Neural crest cell (in vitro differentiated cells): ENCODE results near the gene HM13. TPM values are rescaled to one million over a fixed set of nuclear protein-coding genes. Genes with fewer than 3 reads are reported as not detected.
"Not testable (repeated sequence)": the region's sequence is repeated elsewhere in the genome, so short reads cannot be mapped to it uniquely, and the experiment has no call there.

ENCODE experiments used
- DNase-seq: peaks from one replicate; pipeline ENCODE4 v3.0.0; 2021; ENCODE audit warnings: low read depth, mixed read lengths, low spot score
- H3K27ac Mint-ChIP-seq: one replicate; pipeline ENCODE4 v1.8.0; 2021; ENCODE audit warnings: mild to moderate bottlenecking, mixed read lengths; ENCODE audit not compliant: unreplicated experiment
- H3K27me3 Mint-ChIP-seq: 2 replicates; pipeline ENCODE4 v1.8.0; 2021; ENCODE audit warnings: low read depth, mild to moderate bottlenecking, mixed read lengths
- H3K36me3 Mint-ChIP-seq: 2 replicates; pipeline ENCODE4 v1.8.0; 2021; ENCODE audit warnings: low read depth, mild to moderate bottlenecking, mixed read lengths
- H3K4me1 Mint-ChIP-seq: 2 replicates; pipeline ENCODE4 v1.8.0; 2021; ENCODE audit warnings: mixed read lengths
- H3K4me3 Mint-ChIP-seq: one replicate; pipeline ENCODE4 v1.8.0; 2021; ENCODE audit warnings: mild to moderate bottlenecking, mixed read lengths
- H3K9me3 Mint-ChIP-seq: 2 replicates; pipeline ENCODE4 v1.8.0; 2021; ENCODE audit warnings: mixed read lengths
- CTCF ChIP-seq: fragments of 200-600 bp; sonication (generic); conservative IDR thresholded peaks from 2 replicates; pipeline ENCODE4 v1.5.0; 2021; ENCODE audit warnings: antibody characterized with exemption, mild to moderate bottlenecking
- total RNA-seq: library from RNA; stranded (reverse); gene quantifications from 2 replicates; pipeline ENCODE4 v1.2.1, GENCODE V29; 2021

HM13 gene
- total RNA-seq, 1 donor from 2014 or later, result 179 TPM

GRCh38 chr20:31576751-31577150 lies 62.5 kb downstream of the HM13 start:
- TF ChIP-seq CTCF, result no peak
- H3K36me3 Mint-ChIP-seq, result no peaks in the 10 kb centered on the region
- no peak overlapping the region for H3K27ac Mint-ChIP-seq
- peaks cover 9% of the 10 kb centered on the region for H3K27me3 Mint-ChIP-seq
- peak overlapping the region; percentile 11 for H3K4me3 Mint-ChIP-seq
- no peak for DNase-seq
- H3K9me3 Mint-ChIP-seq, result no peaks in the 10 kb centered on the region
- H3K4me1 Mint-ChIP-seq, result peaks cover 40% of the 10 kb centered on the region

GRCh38 chr20:31577194-31577593 lies 63.0 kb downstream of the HM13 start:
- no peak for TF ChIP-seq CTCF
- Mint-ChIP-seq H3K4me3 (peak overlapping the region; percentile 41), H3K4me1 (peaks cover 37% of the 10 kb centered on the region), H3K27ac (no peak overlapping the region), H3K9me3 (no peaks in the 10 kb centered on the region), H3K36me3 (no peaks in the 10 kb centered on the region), H3K27me3 (peaks cover 6% of the 10 kb centered on the region)
- DNase-seq, result no peak

GRCh38 chr20:31578448-31579138 lies 64.4 kb downstream of the HM13 start:
- Mint-ChIP-seq H3K9me3 (no peaks in the 10 kb centered on the region), H3K4me3 (no peak overlapping the region), H3K36me3 (no peaks in the 10 kb centered on the region), H3K27ac (no peak overlapping the region), H3K4me1 (peaks cover 26% of the 10 kb centered on the region), H3K27me3 (no peaks in the 10 kb centered on the region)
- DNase-seq, result no peak
- no peak for TF ChIP-seq CTCF

GRCh38 chr20:31579245-31579644 lies 65.0 kb downstream of the HM13 start:
- no peaks in the 10 kb centered on the region for H3K9me3 Mint-ChIP-seq
- H3K4me3 Mint-ChIP-seq, result no peak overlapping the region
- H3K4me1 Mint-ChIP-seq, result peaks cover 20% of the 10 kb centered on the region
- H3K27ac Mint-ChIP-seq, result peak overlapping the region; percentile 3
- no peak for TF ChIP-seq CTCF
- H3K36me3 Mint-ChIP-seq, result no peaks in the 10 kb centered on the region
- H3K27me3 Mint-ChIP-seq, result no peaks in the 10 kb centered on the region
- no peak for DNase-seq

- not testable (repeated sequence) for H3K27ac Mint-ChIP-seq, DNase-seq, H3K36me3 Mint-ChIP-seq, H3K9me3 Mint-ChIP-seq, H3K27me3 Mint-ChIP-seq
- Mint-ChIP-seq H3K4me1 (peaks cover 20% of the 10 kb centered on the region), H3K4me3 (peak overlapping the region; percentile 8)
Measured at GRCh38 chr20:31579941-31580651, 65.9 kb downstream of the HM13 start.

- Mint-ChIP-seq H3K4me3 (peak overlapping the region; percentile 8), H3K36me3 (no peaks in the 10 kb centered on the region), H3K27ac (no peak overlapping the region), H3K4me1 (peaks cover 24% of the 10 kb centered on the region), H3K27me3 (peaks cover 5% of the 10 kb centered on the region), H3K9me3 (no peaks in the 10 kb centered on the region)
- no peak for TF ChIP-seq CTCF
- DNase-seq, result no peak
Measured at GRCh38 chr20:31580706-31581105, 66.5 kb downstream of the HM13 start.
